Right renal cortex interstitium (tissue), 3 donors: Measurements from ENCODE around the gene TMBIM1. TPM values are rescaled to one million over a fixed set of nuclear protein-coding genes. Genes with fewer than 3 reads are reported as not detected.

Experiments
- DNase-seq, 3 donors: peaks; one replicate each; pipeline ENCODE4 v3.0.0-alpha.2; 2013; ENCODE audit warnings: low read depth in 3 of 3, low spot score in 2 of 3
- polyA plus RNA-seq, 3 donors: library from polyadenylated mRNA; unstranded; fragments of 120-200 nt; gene quantifications; one replicate each; pipeline ENCODE4 v1.2.1, GENCODE V29; 2013; ENCODE audit not compliant: insufficient read length in 3 of 3

TMBIM1 gene
- polyA plus RNA-seq, 3 donors, result 90.0 to 103 (median 96.6) TPM

DNA sequence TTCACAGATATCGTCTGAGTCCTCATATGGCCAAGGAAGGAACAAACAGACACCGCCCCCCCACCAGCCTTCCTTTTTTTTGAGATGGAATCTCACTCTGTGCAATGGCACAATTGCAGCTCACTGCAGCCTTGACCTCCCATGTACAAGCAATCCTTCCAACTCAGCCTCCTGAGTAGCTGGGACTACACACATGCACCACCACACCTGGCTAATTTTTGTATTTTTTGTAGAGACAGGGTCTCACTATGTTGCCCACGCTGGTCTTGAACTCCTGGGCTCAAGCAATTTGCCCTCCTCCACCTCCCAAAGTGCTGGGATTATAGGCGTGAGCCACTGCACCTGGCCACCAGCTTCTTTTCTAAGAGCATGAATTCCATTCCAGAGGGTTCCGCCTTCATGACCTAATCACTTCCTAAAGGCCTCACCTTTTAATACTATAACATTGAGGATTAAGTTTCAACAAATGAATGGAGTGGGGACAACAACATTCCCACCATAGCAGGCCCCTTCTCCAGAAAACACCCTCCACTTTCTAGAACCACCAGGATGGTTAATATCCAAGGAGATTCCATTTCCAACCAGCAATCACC is 2.2 kb upstream of the TMBIM1 start:
- DNase-seq, result no peak

- no peak for DNase-seq
Observed at GRCh38 chr2:218293715-218294429, 1.6 kb upstream of the TMBIM1 start.

DNA sequence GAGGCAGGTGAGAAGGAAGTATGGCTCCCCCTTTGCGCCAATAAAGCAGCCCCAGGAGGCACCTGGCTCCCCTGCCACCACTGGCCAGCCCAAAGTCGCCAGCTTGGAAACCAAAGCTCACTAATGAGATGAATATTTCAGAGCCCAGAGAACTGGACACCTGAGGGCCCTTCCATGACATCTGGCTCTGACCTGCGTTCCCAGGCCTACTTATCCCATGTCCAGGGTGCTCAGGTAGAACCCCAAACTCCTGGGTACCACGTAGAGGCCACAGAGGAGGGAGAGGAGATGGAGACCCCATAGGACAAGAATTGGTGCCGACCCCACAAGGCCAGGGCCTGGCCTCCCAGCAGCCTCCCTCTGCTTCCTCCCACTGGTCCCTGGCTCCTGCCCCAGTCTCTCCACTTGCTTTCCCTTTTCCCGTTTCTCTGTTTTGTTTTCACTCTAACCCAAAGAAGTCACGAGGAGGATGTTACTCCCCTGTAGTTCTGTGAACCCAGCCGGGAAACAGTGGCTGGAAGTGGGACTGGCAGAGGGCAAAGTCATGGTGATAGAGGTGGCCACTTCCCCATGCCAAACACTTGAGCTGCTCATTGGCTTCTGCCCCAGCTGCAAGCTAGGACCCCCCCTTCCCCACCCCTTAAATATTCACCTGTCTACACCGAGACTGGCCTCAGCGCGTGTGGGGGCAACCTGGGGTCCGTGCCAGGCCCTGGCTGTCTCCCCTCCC is 820 bp downstream of the TMBIM1 start:
- no peak for DNase-seq

DNA sequence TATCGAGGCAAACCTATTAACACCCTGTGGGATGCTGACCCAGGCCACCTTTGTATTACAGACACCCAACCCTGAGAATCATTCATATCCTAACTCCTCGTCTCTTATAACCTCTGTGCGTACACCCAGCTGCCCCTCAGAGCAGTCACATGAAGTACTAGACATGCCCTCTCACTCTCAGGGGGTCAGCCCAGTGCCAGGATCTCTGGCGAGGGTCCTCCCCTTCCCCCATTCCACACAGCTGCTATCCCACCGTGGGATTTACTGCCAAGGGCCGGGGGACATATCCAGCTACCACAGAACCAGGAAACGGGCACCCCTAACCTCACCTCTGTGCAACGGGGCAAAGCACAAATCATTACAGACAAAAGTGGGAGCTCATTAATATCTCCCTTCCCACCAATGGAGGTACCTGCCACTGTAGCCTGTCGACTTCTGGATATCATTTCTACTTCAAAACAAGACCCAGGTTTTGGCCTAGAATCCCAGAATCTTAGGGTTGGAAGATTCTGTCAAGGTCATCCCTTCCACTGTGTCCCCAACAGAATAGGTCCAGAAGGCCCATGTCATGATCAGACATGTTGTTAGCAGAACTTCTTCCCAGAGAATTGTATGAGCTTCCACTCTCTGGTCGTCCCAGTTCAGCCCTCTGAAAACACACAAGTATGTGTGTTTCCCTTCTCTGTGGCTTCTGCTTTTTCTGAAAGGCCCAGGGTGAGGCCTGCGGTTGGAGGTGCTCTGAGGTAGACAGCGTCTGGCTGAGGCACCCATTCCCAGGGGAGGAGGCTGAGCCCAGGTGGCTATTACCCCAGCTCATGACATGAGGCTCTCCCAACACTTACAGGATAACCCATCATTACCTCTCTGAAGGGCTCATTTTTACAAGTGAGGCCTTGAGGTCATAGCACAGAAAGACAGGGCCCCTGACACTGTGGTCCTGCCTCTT is 1.7 kb downstream of the TMBIM1 start:
- no peak for DNase-seq

DNA sequence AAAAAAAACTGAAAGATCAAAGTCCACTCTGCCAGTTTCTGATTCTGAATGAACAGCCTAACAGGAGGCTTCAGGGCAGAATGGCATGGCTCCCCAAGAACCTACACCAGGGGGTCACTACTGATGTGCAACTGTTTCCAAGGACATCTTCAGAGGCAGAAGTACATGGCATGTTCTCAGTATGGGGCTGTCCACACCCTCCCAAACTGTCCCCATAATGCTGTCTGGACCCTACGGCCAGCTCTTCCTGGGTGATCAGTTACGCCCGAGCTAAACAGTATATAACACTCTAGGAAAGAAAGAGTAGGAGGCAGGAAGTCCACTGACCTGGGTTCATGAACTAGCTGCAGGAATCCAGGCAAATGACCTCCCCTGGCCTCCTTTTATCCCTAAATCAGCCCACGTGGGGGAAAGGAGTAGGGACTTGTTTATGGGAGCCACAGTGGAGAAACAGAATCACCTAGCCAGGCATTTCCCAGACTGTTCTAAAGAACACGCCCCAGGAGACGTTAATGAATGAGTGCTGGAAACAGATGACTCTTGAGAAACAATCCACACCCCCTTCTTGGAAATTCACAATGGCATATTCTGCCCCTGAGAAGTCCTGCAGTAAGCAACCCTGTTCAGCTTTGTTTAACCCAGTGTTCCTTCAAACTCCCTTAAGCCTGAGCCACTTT is 2.5 kb downstream of the TMBIM1 start:
- DNase-seq, result no peak

DNA sequence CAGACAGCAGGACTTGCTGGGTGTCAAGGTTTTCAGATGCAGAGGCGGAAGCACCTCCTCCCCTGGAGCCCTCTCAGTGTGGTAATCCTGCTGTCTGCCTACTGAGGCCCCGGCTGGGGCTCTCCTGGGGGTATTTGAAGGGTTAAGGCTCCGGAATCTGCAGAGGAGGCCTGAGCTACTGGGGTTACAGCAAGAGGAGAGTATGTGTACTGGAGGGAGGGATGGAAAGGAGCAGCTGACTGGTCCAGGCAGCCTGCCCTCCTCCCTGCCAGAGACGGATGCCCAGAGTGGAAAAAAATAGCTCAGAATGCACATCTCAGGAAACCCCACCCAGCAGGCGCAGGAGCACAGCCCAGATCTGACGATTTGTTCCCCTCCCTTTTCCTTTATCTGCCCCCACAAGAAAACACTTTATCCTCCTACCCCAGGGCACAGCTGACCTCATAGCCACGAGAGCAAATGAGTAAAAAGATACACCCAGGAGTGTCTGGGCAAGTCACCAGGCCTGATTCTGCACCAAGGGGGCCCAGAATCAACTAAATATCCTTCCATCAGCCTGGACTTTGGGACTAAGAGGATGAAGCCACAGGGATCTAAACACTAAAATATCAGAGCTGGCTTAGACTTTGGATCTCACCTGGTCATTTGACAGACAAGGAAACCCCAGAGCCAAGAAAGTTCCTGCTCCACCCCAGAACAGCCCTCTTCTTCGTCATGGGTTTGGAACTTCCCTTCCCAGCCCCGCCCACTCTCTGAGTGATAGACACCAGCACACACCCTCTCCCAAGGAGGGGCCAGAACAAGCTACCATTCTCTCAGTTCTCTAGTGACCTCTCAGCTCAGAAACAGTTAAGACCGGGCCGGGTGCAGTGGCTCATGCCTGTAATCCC is 5.5 kb downstream of the TMBIM1 start:
- DNase-seq, result peak in 1 of 3 donors; percentile 54

DNA sequence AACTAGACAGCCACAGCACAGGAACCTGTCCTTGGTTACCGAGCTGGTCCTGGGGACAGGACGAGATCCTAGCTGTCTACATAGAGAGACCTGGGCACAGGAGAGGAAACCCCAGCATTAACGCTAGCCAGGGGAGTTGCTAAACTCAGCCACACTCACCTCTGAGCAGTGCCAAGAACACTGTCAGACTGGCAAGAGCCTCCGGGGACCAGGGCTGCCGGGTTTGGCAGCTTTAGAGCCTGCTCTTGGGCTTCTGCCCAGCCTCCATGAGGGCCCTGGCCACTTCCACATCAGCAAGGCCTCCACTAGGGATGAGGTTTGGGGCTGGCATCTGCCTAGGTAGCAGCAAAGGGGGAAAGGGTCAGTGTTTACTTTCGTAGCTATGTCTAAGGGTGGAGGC is 6.7 kb downstream of the TMBIM1 start:
- no peak for DNase-seq

GRCh38 chr2:218284106-218284811 is 8.0 kb downstream of the TMBIM1 start:
- no peak for DNase-seq

DNA sequence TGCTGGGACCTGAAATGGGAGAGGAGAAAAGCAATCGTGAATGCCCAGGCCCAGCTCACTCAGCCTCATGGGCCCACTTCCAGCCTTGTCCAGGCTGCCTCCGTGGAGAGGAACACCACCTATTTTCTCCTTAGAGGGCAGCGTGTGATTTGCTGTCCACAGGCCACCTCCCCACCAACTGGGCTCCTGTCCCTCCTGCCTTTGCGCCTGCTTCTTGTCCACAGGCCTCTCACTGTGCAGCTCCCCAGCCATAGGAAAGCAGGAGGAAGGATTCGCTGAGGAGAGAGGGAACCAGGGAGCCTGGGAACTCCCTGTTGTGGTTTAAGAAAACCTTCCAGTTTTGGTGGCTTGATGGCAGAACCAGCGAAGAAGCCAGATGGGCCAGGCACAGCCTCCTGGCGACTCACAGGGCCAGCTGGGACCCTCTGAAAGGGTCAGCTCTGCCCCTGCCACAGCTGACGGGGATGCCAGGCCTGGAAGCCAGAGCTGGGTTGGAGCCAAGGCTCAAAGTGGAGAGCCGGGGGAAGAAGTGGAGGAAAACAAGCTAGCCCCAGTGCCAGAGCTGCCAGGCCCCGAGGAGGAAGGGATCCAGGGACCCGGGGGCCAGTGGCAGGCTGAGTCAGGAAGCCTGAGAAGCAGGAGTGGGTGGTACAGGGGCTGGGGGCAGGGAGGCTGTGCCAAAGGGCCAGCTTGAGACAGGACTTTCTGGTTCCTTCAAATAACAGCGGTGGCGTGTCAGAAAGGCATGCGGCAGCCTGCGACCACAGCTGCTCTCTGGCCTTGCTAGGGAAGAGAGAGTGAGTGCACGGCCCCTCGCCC is 9.9 kb downstream of the TMBIM1 start:
- no peak for DNase-seq

- DNase-seq, result no peak
Observed at GRCh38 chr2:218281449-218281848, 10.9 kb downstream of the TMBIM1 start.

DNA sequence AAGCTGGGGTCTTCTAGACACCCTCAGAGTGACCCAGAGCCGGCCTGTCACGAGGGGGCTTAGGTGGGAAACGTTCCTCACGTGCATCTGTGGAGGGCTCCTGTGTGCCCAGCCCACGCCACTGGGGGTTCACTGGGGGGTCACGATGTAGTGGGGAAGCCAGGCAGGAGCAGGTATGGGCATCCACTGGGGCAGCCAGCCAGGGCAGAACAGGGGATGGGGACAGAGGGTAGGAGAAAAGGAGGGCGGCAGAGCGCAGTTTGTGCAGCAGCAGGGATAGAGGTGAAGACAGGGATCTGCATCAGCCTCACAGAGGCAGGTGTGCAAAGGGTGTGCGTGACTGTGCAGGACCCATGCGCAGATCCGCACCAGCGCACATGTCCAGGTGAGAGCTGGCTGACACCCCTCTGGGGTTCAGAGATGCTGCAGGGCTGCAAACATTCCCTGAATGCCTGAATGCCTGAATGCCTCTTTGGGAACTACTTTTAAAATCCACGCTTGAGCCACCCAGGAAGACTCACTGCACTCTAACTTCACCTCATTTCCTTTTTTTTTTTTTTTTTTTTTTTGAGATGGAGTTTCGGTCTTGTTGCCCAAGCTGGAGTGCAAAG is 11.9 kb downstream of the TMBIM1 start:
- DNase-seq, result no peak

GRCh38 chr2:218278531-218279360 is 13.6 kb downstream of the TMBIM1 start:
- DNase-seq, result no peak

GRCh38 chr2:218277921-218278320 is 14.4 kb downstream of the TMBIM1 start:
- no peak for DNase-seq

GRCh38 chr2:218276986-218277755 is 15.1 kb downstream of the TMBIM1 start:
- DNase-seq, result no peak

- DNase-seq, result no peak
Observed at GRCh38 chr2:218275371-218276072, 16.8 kb downstream of the TMBIM1 start.
